Measurements from ENCODE around the gene CCN5.

CCN5 gene

DNA sequence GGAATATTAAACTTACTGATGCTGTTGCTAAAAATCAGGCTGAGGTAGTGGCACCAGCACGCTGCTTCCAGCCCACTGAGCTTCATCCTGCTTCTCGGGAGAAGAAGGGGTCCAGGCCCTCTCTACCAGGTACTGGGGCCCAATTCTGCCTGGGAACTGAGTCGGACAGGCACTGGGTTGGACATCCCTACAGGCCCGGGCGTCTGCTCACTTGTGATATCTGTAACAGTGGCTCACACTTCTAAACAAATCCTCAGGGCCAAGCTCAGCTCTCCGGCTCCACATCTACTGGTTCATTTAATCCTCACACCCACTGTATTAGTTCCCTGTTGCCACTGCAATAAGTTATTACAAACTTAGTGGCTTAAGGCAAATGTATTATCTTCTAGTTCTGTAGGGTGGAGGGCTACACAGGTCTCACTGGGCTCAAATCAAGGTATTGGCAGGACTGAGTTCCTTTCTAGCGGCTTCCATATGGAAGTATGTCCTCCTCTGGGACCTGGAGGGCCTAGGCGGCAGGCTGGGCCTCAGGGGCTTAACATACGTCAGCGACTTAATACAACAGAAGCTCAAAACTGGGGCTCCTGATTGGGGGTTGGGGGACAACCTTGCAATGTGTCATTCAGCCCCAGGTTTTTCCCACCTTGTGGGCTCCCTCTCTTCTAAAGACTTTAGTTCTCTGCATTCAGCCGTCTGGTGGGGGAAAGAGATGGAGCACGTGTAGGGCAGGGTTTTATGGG lies 28.9 kb downstream of the CCN5 start:
- TF ChIP-seq FOXM1 (IDR thresholded peaks at IDR 0.05; ENCODE audit: borderline replicate concordance, low read depth) (no peak), EP300 (IDR thresholded peaks at IDR 0.05; ENCODE audit: borderline replicate concordance) (no peak)
- TF ChIP-seq, protein P1, sequence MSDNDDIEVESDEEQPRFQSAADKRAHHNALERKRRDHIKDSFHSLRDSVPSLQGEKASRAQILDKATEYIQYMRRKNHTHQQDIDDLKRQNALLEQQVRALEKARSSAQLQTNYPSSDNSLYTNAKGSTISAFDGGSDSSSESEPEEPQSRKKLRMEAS (IDR thresholded peaks at IDR 0.05) = no peak

DNA sequence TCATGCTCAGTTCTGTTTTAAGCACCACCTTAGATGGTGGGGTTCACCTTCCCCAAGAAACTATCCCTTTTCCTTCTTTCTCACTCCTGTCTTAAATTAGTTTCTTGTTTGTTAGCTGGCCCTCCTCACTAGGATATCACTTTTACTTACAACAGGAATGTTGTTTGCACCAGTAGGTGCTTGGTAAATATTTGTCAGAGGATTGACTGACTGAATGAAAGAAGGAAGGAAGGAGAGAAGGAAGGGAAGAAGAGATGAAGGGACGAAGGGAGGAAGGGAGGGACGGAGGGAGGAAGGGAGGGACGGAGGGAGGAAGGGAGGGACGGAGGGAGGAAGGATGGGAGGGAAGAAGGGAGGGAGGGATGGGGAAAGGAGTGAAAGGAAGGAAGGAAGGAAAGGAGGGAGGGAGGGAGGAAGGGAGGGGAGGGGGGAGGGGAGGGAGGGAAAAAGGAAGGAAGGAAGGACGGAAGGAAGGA lies 30.0 kb downstream of the CCN5 start:
- no peak for TF ChIP-seq TEAD4 (IDR thresholded peaks at IDR 0.05)
- no peak for TF ChIP-seq EP300 (IDR thresholded peaks at IDR 0.05; ENCODE audit: borderline replicate concordance)
- TF ChIP-seq, protein P2, sequence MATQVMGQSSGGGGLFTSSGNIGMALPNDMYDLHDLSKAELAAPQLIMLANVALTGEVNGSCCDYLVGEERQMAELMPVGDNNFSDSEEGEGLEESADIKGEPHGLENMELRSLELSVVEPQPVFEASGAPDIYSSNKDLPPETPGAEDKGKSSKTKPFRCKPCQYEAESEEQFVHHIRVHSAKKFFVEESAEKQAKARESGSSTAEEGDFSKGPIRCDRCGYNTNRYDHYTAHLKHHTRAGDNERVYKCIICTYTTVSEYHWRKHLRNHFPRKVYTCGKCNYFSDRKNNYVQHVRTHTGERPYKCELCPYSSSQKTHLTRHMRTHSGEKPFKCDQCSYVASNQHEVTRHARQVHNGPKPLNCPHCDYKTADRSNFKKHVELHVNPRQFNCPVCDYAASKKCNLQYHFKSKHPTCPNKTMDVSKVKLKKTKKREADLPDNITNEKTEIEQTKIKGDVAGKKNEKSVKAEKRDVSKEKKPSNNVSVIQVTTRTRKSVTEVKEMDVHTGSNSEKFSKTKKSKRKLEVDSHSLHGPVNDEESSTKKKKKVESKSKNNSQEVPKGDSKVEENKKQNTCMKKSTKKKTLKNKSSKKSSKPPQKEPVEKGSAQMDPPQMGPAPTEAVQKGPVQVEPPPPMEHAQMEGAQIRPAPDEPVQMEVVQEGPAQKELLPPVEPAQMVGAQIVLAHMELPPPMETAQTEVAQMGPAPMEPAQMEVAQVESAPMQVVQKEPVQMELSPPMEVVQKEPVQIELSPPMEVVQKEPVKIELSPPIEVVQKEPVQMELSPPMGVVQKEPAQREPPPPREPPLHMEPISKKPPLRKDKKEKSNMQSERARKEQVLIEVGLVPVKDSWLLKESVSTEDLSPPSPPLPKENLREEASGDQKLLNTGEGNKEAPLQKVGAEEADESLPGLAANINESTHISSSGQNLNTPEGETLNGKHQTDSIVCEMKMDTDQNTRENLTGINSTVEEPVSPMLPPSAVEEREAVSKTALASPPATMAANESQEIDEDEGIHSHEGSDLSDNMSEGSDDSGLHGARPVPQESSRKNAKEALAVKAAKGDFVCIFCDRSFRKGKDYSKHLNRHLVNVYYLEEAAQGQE (IDR thresholded peaks at IDR 0.05; ENCODE audit: low read depth) = no peak
- no peak for TF ChIP-seq RAD21 (IDR thresholded peaks at IDR 0.05; ENCODE audit: low read depth)
- TF ChIP-seq, protein P3, sequence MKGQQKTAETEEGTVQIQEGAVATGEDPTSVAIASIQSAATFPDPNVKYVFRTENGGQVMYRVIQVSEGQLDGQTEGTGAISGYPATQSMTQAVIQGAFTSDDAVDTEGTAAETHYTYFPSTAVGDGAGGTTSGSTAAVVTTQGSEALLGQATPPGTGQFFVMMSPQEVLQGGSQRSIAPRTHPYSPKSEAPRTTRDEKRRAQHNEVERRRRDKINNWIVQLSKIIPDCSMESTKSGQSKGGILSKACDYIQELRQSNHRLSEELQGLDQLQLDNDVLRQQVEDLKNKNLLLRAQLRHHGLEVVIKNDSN (IDR thresholded peaks at IDR 0.05) = no peak
- no peak for TF ChIP-seq EGR1 (IDR thresholded peaks at IDR 0.05)
- no peak for TF ChIP-seq CREB1 (IDR thresholded peaks at IDR 0.05; ENCODE audit: low read depth)
- TF ChIP-seq, protein P1 (IDR thresholded peaks at IDR 0.05) = no peak
- TF ChIP-seq CEBPB (IDR thresholded peaks at IDR 0.05) = no peak
- no peak for TF ChIP-seq TCF12 (IDR thresholded peaks at IDR 0.05; ENCODE audit: low read depth)
- TF ChIP-seq TAF1 (IDR thresholded peaks at IDR 0.05; ENCODE audit: low read depth) = no peak
- no peak for TF ChIP-seq FOXM1 (IDR thresholded peaks at IDR 0.05; ENCODE audit: borderline replicate concordance, low read depth)
- TF ChIP-seq ZBTB7A (IDR thresholded peaks at IDR 0.05; ENCODE audit: low read depth) = no peak
- no peak for TF ChIP-seq NFIC (IDR thresholded peaks at IDR 0.05)
- TF ChIP-seq YY1 (IDR thresholded peaks at IDR 0.05; ENCODE audit: low read depth) = no peak

DNA sequence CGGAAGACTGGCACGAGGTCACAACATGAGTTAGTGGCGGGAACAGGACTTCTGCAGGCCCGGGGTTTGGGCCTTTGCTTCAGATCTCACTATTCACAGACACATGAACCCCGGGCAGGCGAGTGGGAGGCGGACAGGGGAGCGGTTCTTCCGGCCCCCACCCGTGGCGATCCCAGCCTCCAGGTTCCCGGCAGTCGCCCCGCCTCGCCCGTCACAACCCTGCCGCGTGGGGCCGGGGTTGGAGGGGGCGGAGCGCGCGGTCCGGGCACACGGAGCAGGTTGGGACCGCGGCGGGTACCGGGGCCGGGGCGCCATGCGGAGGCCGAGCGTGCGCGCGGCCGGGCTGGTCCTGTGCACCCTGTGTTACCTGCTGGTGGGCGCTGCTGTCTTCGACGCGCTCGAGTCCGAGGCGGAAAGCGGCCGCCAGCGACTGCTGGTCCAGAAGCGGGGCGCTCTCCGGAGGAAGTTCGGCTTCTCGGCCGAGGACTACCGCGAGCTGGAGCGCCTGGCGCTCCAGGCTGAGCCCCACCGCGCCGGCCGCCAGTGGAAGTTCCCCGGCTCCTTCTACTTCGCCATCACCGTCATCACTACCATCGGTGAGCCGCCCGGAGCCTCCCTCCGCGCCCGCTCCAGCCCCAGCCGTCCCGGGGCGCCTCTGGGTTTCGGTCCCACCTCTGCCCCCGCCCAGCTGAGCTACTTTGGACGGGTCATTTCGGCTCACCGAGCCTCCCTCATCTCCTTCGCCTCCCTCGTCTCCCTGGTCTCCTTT lies 30.6 kb downstream of the CCN5 start, which contains the start of gene KCNK15:
Gene KCNK15, plus strand, starts transcription at position 268 of the 769 bp plus-strand sequence. Its CDS starts 46 bp downstream, at position 314.
- TF ChIP-seq, protein P1 (IDR thresholded peaks at IDR 0.05) = peak; percentile 66
- no peak for TF ChIP-seq CREB1 (IDR thresholded peaks at IDR 0.05; ENCODE audit: low read depth)

DNA sequence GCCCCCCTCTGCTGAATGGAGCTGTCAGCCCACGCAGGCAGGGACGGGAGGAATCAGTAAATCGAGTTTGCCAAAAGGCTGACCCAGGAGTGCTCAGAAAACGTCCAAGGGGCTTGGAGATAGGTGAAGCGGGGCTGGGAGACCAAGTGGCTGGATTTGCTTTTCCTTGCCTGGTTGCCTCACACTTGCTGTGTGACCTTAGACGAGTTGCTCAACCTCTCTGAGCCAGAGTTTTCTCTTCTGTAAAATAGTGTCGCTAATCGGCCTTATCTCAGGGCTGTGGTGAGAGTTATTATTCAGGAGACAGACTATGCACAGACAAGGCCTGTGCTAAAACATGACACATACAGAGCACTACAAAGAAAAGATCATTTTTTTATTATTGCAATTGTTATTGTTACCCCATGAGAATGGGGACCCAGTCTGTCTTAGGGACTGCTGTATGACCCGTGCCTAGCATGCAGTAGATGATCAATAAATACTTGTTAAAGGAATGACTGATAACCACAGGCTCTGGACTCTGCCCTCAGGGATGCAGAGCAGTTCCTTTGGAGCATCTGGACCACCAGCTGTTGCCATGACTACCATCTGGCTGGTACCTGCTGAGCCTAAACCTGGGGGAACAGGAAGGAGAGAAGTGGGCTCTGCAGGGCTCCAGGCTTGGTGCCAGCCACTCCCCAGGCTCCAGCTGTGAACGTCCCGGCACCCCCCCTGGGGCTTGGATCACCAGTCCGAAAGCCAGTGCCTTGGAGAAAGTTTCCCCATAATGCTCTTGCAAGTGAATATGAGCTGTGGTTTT lies 31.4 kb downstream of the CCN5 start:
- TF ChIP-seq, protein P1 (IDR thresholded peaks at IDR 0.05) = no peak
- TF ChIP-seq, protein P3 (IDR thresholded peaks at IDR 0.05) = no peak
- TF ChIP-seq TAF1 (IDR thresholded peaks at IDR 0.05; ENCODE audit: low read depth) (no peak), EGR1 (IDR thresholded peaks at IDR 0.05) (no peak), CEBPB (IDR thresholded peaks at IDR 0.05) (no peak), CREB1 (IDR thresholded peaks at IDR 0.05; ENCODE audit: low read depth) (no peak), EP300 (IDR thresholded peaks at IDR 0.05; ENCODE audit: borderline replicate concordance) (peak; percentile 92), TEAD4 (IDR thresholded peaks at IDR 0.05) (no peak; the same call in 1 of the 2 replicates), ZBTB7A (IDR thresholded peaks at IDR 0.05; ENCODE audit: low read depth) (no peak), TCF12 (IDR thresholded peaks at IDR 0.05; ENCODE audit: low read depth) (peak; percentile 97), YY1 (IDR thresholded peaks at IDR 0.05; ENCODE audit: low read depth) (no peak), NFIC (IDR thresholded peaks at IDR 0.05) (peak; percentile 97), FOXM1 (IDR thresholded peaks at IDR 0.05; ENCODE audit: borderline replicate concordance, low read depth) (peak; percentile 75; the same call in 1 of the 2 replicates), RAD21 (IDR thresholded peaks at IDR 0.05; ENCODE audit: low read depth) (no peak)
- TF ChIP-seq, protein P2 (IDR thresholded peaks at IDR 0.05; ENCODE audit: low read depth) = 0 out of 2 replicates have a peak, but pooled peaks have one; percentile 7
